GM18511 (cell line): ENCODE results near the gene SEPTIN5.
"Not testable (repeated sequence)": the region's sequence is repeated elsewhere in the genome, so short reads cannot be mapped to it uniquely, and the experiment has no call there.

Experiments
- ATAC-seq: cut with Tn5 transposase; IDR thresholded peaks from one replicate; pipeline ENCODE4 v1.9.1; 2021; ENCODE audit warnings: mild to moderate bottlenecking, moderate library complexity; ENCODE audit not compliant: unreplicated experiment

The SEPTIN5 gene

GRCh38 chr22:19719488-19720021, 5.3 kb downstream of the SEPTIN5 start:
- ATAC-seq = no peak

DNA sequence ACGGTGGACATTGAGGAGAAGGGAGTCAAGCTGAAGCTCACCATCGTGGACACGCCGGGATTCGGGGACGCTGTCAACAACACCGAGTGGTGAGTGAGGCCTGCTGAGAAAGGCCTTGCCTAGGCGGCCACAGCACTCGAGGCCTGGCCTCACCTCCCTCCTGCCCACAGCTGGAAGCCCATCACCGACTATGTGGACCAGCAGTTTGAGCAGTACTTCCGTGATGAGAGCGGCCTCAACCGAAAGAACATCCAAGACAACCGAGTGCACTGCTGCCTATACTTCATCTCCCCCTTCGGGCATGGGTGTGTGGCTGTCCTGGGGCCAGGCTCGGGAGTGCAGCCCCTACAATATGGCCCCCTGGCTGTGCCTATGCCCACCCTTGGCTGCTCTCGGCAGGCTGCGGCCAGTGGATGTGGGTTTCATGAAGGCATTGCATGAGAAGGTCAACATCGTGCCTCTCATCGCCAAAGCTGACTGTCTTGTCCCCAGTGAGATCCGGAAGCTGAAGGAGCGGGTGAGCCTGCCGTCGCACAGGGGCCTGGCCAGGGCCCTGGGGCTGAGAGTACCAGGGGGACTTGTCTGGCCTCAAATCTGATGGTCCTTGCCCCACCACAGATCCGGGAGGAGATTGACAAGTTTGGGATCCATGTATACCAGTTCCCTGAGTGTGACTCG, 6.0 kb downstream of the SEPTIN5 start:
- no peak for ATAC-seq

GRCh38 chr22:19720999-19721329, 6.7 kb downstream of the SEPTIN5 start:
- no peak for ATAC-seq

DNA sequence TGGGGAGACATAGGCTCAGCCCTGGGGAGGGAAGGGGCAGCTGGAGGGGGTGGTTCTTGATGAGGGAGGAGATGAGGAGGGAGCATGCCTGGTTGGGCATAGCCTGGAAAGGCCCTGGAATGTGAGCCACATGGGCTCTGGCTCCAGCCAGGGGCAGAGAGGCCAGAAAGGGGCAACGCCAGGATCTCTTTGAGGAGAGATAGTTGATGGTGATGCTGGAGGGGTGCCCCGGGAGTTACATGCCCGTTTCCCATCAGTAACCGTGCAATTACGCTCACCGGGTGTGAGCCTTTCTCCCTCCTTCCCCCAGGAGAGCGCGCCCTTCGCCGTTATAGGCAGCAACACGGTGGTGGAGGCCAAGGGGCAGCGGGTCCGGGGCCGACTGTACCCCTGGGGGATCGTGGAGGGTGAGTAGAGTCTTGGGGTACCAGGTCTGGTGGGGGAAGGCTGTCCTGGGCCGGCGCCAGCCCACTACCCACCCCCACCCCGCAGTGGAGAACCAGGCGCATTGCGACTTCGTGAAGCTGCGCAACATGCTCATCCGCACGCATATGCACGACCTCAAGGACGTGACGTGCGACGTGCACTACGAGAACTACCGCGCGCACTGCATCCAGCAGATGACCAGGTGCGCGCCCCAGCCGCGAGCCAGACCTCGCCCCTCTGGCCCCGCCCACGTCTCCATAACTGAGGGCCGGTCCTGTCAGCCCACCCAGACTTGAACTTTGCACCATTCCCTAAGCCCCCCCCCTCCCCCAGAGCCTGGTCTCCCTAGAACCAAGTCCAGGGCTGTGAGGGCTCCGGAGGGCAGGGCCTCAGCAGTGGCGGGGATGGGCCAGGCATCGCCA, 7.3 kb downstream of the SEPTIN5 start:
- ATAC-seq = no peak

DNA sequence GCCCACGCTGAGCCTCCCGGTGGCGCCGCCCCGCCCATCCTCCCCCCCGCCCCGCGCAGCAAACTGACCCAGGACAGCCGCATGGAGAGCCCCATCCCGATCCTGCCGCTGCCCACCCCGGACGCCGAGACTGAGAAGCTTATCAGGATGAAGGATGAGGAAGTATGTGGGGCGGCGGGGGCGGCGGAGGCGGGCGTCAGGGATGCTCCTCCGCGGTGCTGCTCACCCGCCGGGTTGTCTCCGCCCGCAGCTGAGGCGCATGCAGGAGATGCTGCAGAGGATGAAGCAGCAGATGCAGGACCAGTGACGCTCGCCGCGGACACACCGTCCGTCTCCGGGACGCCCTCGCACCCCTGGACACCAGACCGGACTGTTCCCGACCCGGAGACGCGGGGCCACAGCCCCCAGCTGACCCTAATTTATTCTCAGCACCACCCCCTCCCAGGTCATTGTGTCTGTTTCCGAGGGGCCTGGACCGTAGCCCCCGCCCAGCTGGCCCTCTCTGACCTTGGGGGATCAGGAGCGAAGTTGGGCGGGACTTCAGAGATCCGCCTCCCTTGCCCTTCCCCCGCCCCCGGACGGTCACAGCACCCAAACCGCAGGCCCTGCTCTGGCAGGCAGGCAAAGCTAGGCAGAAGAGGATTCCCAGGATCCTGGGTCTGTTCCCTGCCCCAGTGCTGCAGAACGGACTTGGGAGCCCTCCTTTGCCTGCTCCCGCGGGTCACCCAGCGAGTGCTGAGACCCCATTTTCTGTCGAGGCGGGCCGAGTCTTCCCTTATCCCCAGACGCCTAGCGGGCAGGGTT, 8.1 kb downstream of the SEPTIN5 start:
- no peak for ATAC-seq

DNA sequence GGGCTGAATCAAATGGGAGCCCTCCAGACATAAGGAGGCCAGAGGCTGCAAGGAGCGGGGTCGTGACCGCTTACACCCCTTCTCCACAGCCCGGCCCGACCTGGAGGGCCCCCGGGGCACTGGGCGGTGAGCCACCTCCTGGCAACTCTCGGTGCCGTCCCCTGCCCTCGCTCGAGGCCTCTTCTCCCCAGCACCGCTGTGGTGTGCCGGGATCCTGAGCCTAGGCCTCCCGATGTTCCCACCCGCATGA, 8.6 kb downstream of the SEPTIN5 start:
- no peak for ATAC-seq

- no peak for ATAC-seq
These were observed 9.1 kb downstream of the SEPTIN5 start, which contains the start of gene GP1BB for GRCh38 chr22:19723232-19723982. TSS of gene GP1BB (plus strand) at chr22:19723539. CDS start at chr22:19723570, 31 bp downstream.

DNA sequence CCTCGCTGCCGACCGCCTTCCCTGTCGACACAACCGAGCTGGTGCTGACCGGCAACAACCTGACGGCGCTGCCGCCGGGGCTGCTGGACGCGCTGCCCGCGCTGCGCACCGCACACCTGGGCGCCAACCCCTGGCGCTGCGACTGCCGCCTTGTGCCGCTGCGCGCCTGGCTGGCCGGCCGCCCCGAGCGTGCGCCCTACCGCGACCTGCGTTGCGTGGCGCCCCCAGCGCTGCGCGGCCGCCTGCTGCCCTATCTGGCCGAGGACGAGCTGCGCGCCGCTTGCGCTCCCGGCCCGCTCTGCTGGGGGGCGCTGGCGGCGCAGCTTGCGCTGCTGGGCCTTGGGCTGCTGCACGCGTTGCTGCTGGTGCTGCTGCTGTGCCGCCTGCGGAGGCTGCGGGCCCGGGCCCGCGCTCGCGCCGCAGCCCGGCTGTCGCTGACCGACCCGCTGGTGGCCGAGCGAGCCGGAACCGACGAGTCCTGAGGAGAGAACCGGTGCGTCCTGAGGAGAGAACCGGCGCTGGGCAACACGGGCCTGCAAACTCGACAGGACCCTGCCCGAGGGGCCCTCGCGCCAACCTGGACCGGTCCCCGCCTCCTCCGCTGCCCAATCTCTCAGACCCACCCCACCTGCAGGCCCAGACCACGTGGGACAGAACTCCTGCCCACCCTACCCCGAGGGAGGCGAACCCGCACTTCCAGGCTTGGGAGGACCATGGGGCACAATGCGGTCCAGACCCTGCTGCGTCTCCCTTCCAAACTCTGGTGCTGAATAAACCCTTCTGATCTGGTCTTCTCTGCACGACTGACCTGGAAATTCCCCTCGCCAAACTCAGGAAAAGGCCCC, 9.9 kb downstream of the SEPTIN5 start:
- ATAC-seq = no peak

DNA sequence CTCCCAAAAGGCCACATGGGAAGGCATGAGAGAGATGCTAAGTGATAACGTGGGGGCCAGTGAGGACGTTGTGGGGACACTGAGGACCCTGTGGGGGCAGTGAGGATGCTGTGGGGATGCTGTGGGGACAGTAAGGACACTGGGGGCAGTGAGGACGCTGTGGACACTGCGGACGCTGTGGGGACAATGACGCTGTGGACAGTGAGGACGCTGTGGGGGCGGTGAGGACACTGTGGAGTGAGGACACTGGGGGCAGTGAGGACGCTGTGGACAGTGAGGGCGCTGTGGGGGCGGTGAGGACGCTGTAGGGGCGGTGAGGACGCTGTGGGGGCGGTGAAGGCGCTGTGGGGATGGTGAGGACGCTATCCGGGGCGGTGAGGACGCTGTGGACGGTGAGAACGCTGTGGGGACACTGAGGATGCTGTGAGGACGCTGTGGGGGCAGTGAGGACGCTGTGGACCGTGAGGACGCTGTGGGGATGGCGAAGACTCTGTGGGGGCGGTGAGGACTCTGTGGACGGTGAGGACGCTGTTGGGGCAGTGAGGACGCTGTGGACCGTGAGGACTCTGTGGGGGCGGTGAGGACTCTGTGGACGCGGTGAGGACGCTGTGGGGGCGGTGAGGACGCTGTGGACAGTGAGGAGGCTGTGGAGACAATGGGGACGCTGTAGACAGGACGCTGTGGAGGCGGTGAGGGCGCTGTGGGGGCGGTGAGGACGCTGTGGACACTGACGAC, 10.8 kb downstream of the SEPTIN5 start:
- ATAC-seq = no peak

- ATAC-seq = not testable (repeated sequence)
These were observed 11.9 kb downstream of the SEPTIN5 start for GRCh38 chr22:19726064-19726788.

GRCh38 chr22:19727310-19728150, 13.2 kb downstream of the SEPTIN5 start:
- ATAC-seq = no peak

DNA sequence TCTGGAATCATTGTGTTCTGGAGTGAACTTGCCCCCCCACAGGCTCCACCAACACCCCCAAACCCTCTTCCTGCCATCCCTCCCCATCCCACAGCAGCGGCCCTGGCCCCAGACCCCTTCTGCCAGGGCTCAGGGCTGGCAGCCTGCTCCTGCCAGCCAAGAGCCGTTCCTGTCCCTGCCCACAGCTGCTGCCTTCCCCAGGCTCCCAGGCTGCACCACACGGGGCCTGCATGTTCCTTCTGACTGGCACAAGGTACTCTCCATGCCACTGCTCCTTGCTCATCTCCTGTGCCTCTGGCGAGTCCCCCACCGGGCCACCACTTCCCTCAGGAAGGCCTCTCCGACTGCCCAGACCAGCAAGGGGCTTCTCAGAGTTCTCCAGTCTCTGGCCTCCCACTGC, 14.0 kb downstream of the SEPTIN5 start:
- ATAC-seq = no peak

DNA sequence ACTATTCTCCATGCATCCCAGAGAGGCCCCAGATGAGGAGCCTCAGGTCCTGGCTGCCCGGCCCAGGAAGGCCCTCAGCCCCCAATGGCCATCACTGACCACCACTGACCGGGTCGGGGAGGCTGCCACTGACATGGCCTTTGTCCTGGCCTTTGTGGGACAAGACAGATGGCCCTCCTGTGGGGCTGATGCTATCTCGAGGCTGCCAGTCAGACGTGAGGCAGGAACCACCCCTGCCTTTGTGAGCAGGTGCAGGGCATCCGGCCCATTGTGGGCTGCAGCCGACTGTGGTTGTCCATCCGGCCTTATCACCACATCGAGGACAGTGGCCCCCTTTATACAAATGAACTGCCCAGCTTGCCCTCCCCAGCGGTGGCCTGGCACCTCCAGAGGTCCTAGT, 14.5 kb downstream of the SEPTIN5 start:
- no peak for ATAC-seq

DNA sequence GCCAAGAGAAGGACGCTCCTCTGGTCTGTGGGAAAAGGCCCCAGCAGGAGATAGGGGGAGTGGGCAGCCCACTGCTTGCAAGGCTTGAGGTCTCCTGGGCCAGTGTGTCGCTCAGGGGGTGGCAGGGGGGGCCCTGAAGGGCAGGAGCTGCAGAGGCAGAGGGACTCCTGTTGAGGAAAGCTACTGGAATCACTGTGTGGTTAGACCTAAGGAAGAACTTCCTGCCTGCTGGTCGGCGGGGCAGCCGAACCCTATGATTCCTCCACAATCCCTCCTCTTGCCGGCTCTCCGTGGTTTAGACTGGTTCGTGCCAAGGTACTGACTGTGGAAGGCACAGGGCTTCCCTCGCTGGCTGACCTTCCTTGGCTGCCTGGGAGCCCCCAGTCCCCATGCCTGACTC, 15.2 kb downstream of the SEPTIN5 start:
- no peak for ATAC-seq

DNA sequence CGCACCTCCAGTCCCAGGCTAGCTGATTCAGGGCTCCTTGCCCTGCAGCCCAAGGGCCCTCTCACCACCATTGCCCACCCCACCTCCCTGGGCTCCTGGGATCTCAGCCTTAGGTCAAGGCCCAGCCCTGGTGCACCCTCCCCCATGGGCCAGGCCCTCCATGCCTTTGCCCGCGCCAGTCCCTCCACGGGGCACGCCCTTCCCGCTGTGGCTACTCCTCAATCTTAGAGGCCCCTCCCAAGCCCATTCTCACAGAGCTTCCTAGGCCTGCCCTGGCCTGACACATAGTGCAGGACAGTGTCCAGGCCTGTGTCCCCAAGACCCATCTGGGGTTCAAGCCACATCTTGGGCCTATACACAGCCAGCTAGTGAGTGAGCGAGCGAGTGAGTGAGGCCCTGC, 15.9 kb downstream of the SEPTIN5 start:
- ATAC-seq = no peak

DNA sequence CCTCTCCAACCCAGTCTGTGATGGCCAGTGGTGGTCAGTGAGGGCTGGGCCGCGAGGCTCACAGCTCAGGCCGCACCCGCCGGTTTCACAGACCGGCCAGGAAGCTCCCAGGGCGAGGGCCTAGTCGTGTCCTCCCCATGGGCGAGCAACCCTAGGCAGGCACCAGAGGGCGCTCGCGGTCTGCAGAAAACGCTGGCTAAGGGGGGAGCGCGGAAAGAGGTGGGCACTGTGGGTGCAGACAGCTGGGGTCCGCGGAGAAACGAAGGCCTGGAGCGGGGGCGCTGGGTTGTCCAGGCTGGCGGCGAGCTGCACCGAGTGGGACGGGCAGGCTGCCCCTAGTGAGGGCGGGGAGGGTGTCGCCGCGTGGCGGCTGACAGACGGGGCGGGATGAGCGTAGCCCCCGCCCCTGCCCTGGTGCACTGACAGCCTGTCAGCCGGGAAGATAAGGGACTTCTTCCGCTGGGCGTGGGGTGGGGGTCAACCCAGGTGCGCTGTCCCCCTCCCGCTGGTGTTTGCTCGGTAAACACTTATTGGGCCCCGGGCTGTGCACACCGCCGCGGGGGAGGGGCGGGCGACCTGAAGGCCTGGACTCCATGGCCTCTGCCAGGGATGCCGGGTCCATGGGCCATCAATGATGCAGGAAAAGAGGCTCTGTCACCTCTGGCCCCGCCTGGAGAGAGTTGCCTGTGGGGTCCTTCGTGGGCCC, 16.5 kb downstream of the SEPTIN5 start:
- no peak for ATAC-seq
